Endothelial cell (in vitro differentiated cells): Measurements from ENCODE around the gene CARD11. TPM values are rescaled to one million over a fixed set of nuclear protein-coding genes. Genes with fewer than 3 reads are reported as not detected.
"Not testable (repeated sequence)": the region's sequence is repeated elsewhere in the genome, so short reads cannot be mapped to it uniquely, and the experiment has no call there.

Experiments used
- DNase-seq: peaks from one replicate; pipeline ENCODE4 v3.0.0; 2021; ENCODE audit warnings: low spot score
- H3K27ac Mint-ChIP-seq: one replicate; pipeline ENCODE4 v1.8.0; 2021; ENCODE audit warnings: mixed read lengths, inconsistent platforms; ENCODE audit not compliant: unreplicated experiment
- H3K27me3 Mint-ChIP-seq: one replicate; pipeline ENCODE4 v1.8.0; 2021; ENCODE audit warnings: mild to moderate bottlenecking, moderate library complexity, mixed read lengths, inconsistent platforms; ENCODE audit not compliant: unreplicated experiment
- H3K36me3 Mint-ChIP-seq: one replicate; pipeline ENCODE4 v1.8.0; 2021; ENCODE audit warnings: mild to moderate bottlenecking, low read depth, mixed read lengths, inconsistent platforms; ENCODE audit not compliant: unreplicated experiment
- H3K4me1 Mint-ChIP-seq: one replicate; pipeline ENCODE4 v1.8.0; 2021; ENCODE audit warnings: mild to moderate bottlenecking, mixed read lengths, inconsistent platforms; ENCODE audit not compliant: unreplicated experiment
- H3K4me3 Mint-ChIP-seq: one replicate; pipeline ENCODE4 v1.8.0; 2021; ENCODE audit warnings: mild to moderate bottlenecking, mixed read lengths, inconsistent platforms; ENCODE audit not compliant: unreplicated experiment
- H3K9me3 Mint-ChIP-seq: one replicate; pipeline ENCODE4 v1.8.0; 2021; ENCODE audit warnings: mixed read lengths, inconsistent platforms; ENCODE audit not compliant: unreplicated experiment
- total RNA-seq: library from RNA; stranded (reverse); fragmentation: NEBNext Ultra II Directional; extraction: Animal tissue kit (Norgen Biotek cat#: 25700); gene quantifications from one replicate; pipeline ENCODE4 v1.2.1, GENCODE V29; 2021; ENCODE audit not compliant: unreplicated experiment
- TF ChIP-seq, protein P1 (sequence below): fragments of 200-600 bp; sonication (generic); IDR thresholded peaks from one replicate; pipeline ENCODE4 v1.5.0; 2021; ENCODE audit warnings: antibody characterized with exemption; ENCODE audit not compliant: unreplicated experiment

The CARD11 gene
- total RNA-seq, 1 donor from 2014 or later, result 3.9 TPM

DNA sequence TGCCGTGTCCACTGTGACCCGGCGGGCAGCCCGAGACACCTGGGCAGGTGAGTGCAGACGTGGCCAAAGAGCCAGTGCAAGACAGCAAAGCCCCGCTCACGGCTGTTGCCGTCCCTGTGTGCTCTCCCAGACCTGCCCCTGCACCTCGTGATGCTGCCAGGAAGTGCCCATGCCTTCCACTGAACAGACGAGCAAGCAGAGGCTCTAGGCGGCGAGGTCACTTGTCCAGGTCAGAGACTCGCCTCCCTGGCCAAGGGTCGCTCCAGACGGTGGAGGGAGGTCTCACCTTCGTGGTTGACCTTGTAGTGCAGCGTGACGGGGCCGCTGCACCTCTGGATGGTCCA is 121.3 kb downstream of the CARD11 start:
- H3K4me1 Mint-ChIP-seq, result no peaks in the 10 kb centered on the region
- no peak for DNase-seq
- H3K27me3 Mint-ChIP-seq, result peaks cover 4% of the 10 kb centered on the region
- no peak overlapping the region for H3K4me3 Mint-ChIP-seq
- peaks cover 3% of the 10 kb centered on the region for H3K36me3 Mint-ChIP-seq
- peaks cover 4% of the 10 kb centered on the region for H3K9me3 Mint-ChIP-seq
- H3K27ac Mint-ChIP-seq, result no peak overlapping the region
- TF ChIP-seq, protein P1, sequence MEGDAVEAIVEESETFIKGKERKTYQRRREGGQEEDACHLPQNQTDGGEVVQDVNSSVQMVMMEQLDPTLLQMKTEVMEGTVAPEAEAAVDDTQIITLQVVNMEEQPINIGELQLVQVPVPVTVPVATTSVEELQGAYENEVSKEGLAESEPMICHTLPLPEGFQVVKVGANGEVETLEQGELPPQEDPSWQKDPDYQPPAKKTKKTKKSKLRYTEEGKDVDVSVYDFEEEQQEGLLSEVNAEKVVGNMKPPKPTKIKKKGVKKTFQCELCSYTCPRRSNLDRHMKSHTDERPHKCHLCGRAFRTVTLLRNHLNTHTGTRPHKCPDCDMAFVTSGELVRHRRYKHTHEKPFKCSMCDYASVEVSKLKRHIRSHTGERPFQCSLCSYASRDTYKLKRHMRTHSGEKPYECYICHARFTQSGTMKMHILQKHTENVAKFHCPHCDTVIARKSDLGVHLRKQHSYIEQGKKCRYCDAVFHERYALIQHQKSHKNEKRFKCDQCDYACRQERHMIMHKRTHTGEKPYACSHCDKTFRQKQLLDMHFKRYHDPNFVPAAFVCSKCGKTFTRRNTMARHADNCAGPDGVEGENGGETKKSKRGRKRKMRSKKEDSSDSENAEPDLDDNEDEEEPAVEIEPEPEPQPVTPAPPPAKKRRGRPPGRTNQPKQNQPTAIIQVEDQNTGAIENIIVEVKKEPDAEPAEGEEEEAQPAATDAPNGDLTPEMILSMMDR, result no peak

GRCh38 chr7:2921653-2922347 is 121.9 kb downstream of the CARD11 start:
- Mint-ChIP-seq H3K27ac (no peak overlapping the region), H3K4me3 (no peak overlapping the region), H3K9me3 (peaks cover 4% of the 10 kb centered on the region), H3K36me3 (peaks cover 3% of the 10 kb centered on the region), H3K27me3 (peaks cover 4% of the 10 kb centered on the region), H3K4me1 (no peaks in the 10 kb centered on the region)
- peak; percentile 33 for DNase-seq
- TF ChIP-seq, protein P1, result peak; percentile 53

GRCh38 chr7:2920956-2921652 is 122.6 kb downstream of the CARD11 start:
- Mint-ChIP-seq H3K36me3 (peaks cover 3% of the 10 kb centered on the region), H3K4me1 (no peaks in the 10 kb centered on the region), H3K27me3 (peaks cover 4% of the 10 kb centered on the region), H3K27ac (no peak overlapping the region), H3K9me3 (peaks cover 4% of the 10 kb centered on the region), H3K4me3 (no peak overlapping the region)
- no peak for DNase-seq
- TF ChIP-seq, protein P1, result no peak

DNA sequence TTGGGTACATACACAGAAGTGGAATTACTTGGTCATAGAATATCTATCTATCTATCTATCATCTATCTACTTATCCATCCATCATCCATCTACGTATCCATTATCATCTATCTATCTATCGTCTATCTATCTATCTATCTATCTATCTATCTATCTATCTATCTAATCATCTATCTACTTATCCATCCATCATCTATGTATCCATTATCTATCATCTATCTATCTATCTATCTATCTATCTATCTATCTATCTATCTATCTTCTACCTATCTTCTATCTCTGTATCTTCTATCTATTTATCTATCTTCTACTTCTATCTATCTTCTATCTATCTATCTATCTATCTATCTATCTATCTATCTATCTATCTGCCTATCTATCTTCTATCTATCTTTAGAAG is 123.2 kb downstream of the CARD11 start:
- H3K36me3 Mint-ChIP-seq, H3K4me1 Mint-ChIP-seq, H3K27me3 Mint-ChIP-seq, H3K9me3 Mint-ChIP-seq, H3K27ac Mint-ChIP-seq, H3K4me3 Mint-ChIP-seq, DNase-seq: not testable (repeated sequence)

DNA sequence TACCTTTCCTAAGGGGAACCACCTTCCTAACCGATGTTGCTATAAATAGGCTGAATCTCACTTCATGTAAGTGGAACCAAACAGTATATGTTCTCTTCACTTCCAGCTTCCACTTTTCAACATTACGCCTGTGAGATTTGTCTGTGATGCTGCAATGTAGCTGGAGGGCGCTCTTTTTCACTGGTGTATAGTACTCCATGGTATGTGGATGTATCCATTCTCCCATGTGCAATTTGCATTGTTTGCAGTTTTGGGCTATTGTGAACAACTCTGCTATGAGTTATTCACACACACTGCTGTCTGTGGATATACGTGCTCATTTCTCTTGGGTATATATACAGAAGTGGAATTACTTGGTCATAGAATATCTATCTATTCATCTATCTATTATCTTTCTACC is 123.6 kb downstream of the CARD11 start:
- peak overlapping the region; percentile 16 for H3K27ac Mint-ChIP-seq
- peaks cover 4% of the 10 kb centered on the region for H3K9me3 Mint-ChIP-seq
- peaks cover 4% of the 10 kb centered on the region for H3K27me3 Mint-ChIP-seq
- H3K4me1 Mint-ChIP-seq, result no peaks in the 10 kb centered on the region
- TF ChIP-seq, protein P1, result no peak
- peaks cover 3% of the 10 kb centered on the region for H3K36me3 Mint-ChIP-seq
- no peak overlapping the region for H3K4me3 Mint-ChIP-seq
- DNase-seq, result no peak
